Measurements from ENCODE around the gene ARL3.
"Not testable (repeated sequence)": the region's sequence is repeated elsewhere in the genome, so short reads cannot be mapped to it uniquely, and the experiment has no call there.

GRCh38 chr10:102695401-102695800, 18.8 kb downstream of the ARL3 start:
- TF ChIP-seq, protein P1, sequence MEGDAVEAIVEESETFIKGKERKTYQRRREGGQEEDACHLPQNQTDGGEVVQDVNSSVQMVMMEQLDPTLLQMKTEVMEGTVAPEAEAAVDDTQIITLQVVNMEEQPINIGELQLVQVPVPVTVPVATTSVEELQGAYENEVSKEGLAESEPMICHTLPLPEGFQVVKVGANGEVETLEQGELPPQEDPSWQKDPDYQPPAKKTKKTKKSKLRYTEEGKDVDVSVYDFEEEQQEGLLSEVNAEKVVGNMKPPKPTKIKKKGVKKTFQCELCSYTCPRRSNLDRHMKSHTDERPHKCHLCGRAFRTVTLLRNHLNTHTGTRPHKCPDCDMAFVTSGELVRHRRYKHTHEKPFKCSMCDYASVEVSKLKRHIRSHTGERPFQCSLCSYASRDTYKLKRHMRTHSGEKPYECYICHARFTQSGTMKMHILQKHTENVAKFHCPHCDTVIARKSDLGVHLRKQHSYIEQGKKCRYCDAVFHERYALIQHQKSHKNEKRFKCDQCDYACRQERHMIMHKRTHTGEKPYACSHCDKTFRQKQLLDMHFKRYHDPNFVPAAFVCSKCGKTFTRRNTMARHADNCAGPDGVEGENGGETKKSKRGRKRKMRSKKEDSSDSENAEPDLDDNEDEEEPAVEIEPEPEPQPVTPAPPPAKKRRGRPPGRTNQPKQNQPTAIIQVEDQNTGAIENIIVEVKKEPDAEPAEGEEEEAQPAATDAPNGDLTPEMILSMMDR (IDR thresholded peaks at IDR 0.05) = not testable (repeated sequence)
- not testable (repeated sequence) for TF ChIP-seq POLR2A (IDR thresholded peaks at IDR 0.05)

Data from body of pancreas (tissue), 4 donors.